GM21360 (cell line): Measurements from ENCODE around the gene CHST2.
A peak's percentile ranks its signal among the peaks of the same experiment; 100 is the strongest.

Source experiments
- ATAC-seq: cut with Tn5 transposase; IDR thresholded peaks from one replicate; pipeline ENCODE4 v1.9.1; 2021; ENCODE audit warnings: mild to moderate bottlenecking, moderate library complexity; ENCODE audit not compliant: unreplicated experiment

The CHST2 gene

GRCh38 chr3:143098032-143098764, 21.4 kb upstream of the CHST2 start:
- no peak for ATAC-seq

GRCh38 chr3:143099210-143099609, 20.4 kb upstream of the CHST2 start:
- no peak for ATAC-seq

GRCh38 chr3:143099690-143100089, 19.9 kb upstream of the CHST2 start:
- ATAC-seq, result no peak

GRCh38 chr3:143100451-143100850, 19.1 kb upstream of the CHST2 start:
- no peak for ATAC-seq

- ATAC-seq, result no peak
Measured at GRCh38 chr3:143101792-143102381, 17.7 kb upstream of the CHST2 start.

GRCh38 chr3:143103652-143104051, 15.9 kb upstream of the CHST2 start:
- ATAC-seq, result no peak

GRCh38 chr3:143105170-143105569, 14.4 kb upstream of the CHST2 start:
- no peak for ATAC-seq

GRCh38 chr3:143109861-143110260, 9.7 kb upstream of the CHST2 start:
- no peak for ATAC-seq

GRCh38 chr3:143110371-143110770, 9.2 kb upstream of the CHST2 start:
- ATAC-seq, result no peak

- ATAC-seq, result no peak
Measured at GRCh38 chr3:143118630-143119008, 952 bp upstream of the CHST2 start.

- peak; percentile 6 for ATAC-seq
Measured at GRCh38 chr3:143119974-143120715, 574 bp downstream of the CHST2 start.

GRCh38 chr3:143120716-143121240, 1.2 kb downstream of the CHST2 start:
- peak; percentile 30 for ATAC-seq

GRCh38 chr3:143121241-143122088, 1.9 kb downstream of the CHST2 start:
- ATAC-seq, result no peak

GRCh38 chr3:143122089-143122430, 2.5 kb downstream of the CHST2 start:
- ATAC-seq, result no peak

- no peak for ATAC-seq
Measured at GRCh38 chr3:143122608-143123352, 3.2 kb downstream of the CHST2 start.

GRCh38 chr3:143123353-143123984, 3.9 kb downstream of the CHST2 start:
- ATAC-seq, result peak; percentile 21

GRCh38 chr3:143124601-143125520, 5.3 kb downstream of the CHST2 start:
- ATAC-seq, result no peak

- ATAC-seq, result no peak
Measured at GRCh38 chr3:143127801-143128200, 8.2 kb downstream of the CHST2 start.
